GM13976 (cell line): Measurements from ENCODE around the gene GRM1.

Source experiments
- DNase-seq: peaks from one replicate; pipeline ENCODE4 v3.0.0; 2012; ENCODE audit warnings: low spot score
- CTCF ChIP-seq: IDR thresholded peaks from 2 replicates; pipeline ENCODE4 v1.5.1; 2012; ENCODE audit warnings: borderline replicate concordance, mild to moderate bottlenecking; ENCODE audit not compliant: insufficient read depth; ENCODE audit errors: extremely low read depth, missing control alignments, control extremely low read depth
- in situ Hi-C: fragments of 300-500 bp; cut with MboI; formaldehyde crosslinking; loops from one replicate; pipeline ENCODE4 v1.12.0; 2022; ENCODE audit warnings: low sequenced_read_pairs, mixed read lengths, inconsistent platforms; ENCODE audit not compliant: unreplicated experiment

GRM1 gene

GRCh38 chr6:146364816-146365594 lies 336.1 kb downstream of the GRM1 start:
- TF ChIP-seq CTCF, result no peak
- in situ Hi-C loops, result no loop called here
- DNase-seq, result no peak

- in situ Hi-C loops, result no loop called here
- TF ChIP-seq CTCF, result no peak
Measured at GRCh38 chr6:146367061-146367460, 338.2 kb downstream of the GRM1 start.

GRCh38 chr6:146369866-146370265 lies 341.0 kb downstream of the GRM1 start:
- in situ Hi-C loops, result no loop called here
- no peak for DNase-seq
- no peak for TF ChIP-seq CTCF

More at GRCh38 chr6:146367061-146367460, 338.2 kb downstream of the GRM1 start:
- no peak for DNase-seq

- no peak for TF ChIP-seq CTCF
- no peak for DNase-seq
- in situ Hi-C loops, result no loop called here
Measured at GRCh38 chr6:146381486-146381885, 352.6 kb downstream of the GRM1 start.

- in situ Hi-C loops, result no loop called here
- TF ChIP-seq CTCF, result no peak
- no peak for DNase-seq
Measured at GRCh38 chr6:146388736-146389364, 360.0 kb downstream of the GRM1 start.

- no peak for DNase-seq
- no peak for TF ChIP-seq CTCF
- in situ Hi-C loops, result no loop called here
Measured at GRCh38 chr6:146389740-146390139, 360.9 kb downstream of the GRM1 start.
